B cell (primary cell): ENCODE measurements around the gene CD151. TPM values are rescaled to one million over a fixed set of nuclear protein-coding genes. Genes with fewer than 3 reads are reported as not detected.

ENCODE experiments used
- ATAC-seq: fragments of 200-7000 bp; cut with Tn5 transposase; one replicate; pipeline ENCODE4 v1.10.0; 2021; ENCODE audit warnings: low read depth, mild to moderate bottlenecking, moderate number of reproducible peaks, moderate library complexity
- CTCF ChIA-PET: fragments of 350-600 bp; sonication (Branson Sonifier 250); formaldehyde crosslinking; loops from one replicate; lab custom pipeline; 2021; ENCODE audit warnings: antibody characterized with exemption, inconsistent platforms; lab: Charles Lee
- POLR2A ChIA-PET: fragments of 350-600 bp; sonication (Branson Sonifier 250); formaldehyde crosslinking; loops from one replicate; lab custom pipeline; 2021; ENCODE audit warnings: antibody characterized with exemption; lab: Charles Lee
- DNase-seq: peaks from one replicate; pipeline ENCODE4 v3.0.0; 2013
- H2AFZ ChIP-seq: 2 replicates; pipeline ENCODE4 v1.6.1; 2012; ENCODE audit warnings: mild to moderate bottlenecking, low read depth, low read length; ENCODE audit not compliant: insufficient read depth, poor library complexity, severe bottlenecking
- H3K27ac ChIP-seq, 2 donors: 1 replicate in 1 of 2; 2 replicates in 1 of 2; pipeline ENCODE4 v1.5.1; 2012 to 2013; ENCODE audit warnings: low read length in 2 of 2, mild to moderate bottlenecking in 2 of 2, moderate library complexity in 1 of 2
- H3K27me3 ChIP-seq, 4 experiments: fragments of 200-600 bp in 1 of 4; sonication (generic) in 1 of 4; replicated peaks in 1 of 4; 1 replicate in 2 of 4; 2 replicates in 2 of 4; pipeline versions ENCODE4 v1.6.1 to v1.7.0; 2013 to 2016; ENCODE audit warnings: low read length in 3 of 4, mild to moderate bottlenecking in 2 of 4, mixed read lengths in 1 of 4, moderate library complexity in 1 of 4; ENCODE audit not compliant: insufficient read depth in 4 of 4, control insufficient read depth in 3 of 4; ENCODE audit errors: control extremely low read depth in 1 of 4
- H3K36me3 ChIP-seq, 2 experiments: replicated peaks in 1 of 2; 1 replicate in 1 of 2; 2 replicates in 1 of 2; pipeline versions ENCODE4 v1.6.1 to v1.7.1; 2013; ENCODE audit warnings: low read length in 1 of 2; ENCODE audit not compliant: insufficient read depth in 2 of 2, control insufficient read depth in 1 of 2; ENCODE audit errors: control extremely low read depth in 1 of 2, extremely low read depth in 1 of 2
- H3K4me1 ChIP-seq, 2 donors: fragments of 200-600 bp in 1 of 2; sonication (generic) in 1 of 2; 1 replicate in 1 of 2; 2 replicates in 1 of 2; pipeline versions ENCODE4 v1.5.1 to v1.6.1; 2013 to 2017; ENCODE audit warnings: low read length in 2 of 2; ENCODE audit not compliant: control insufficient read depth in 2 of 2, insufficient read depth in 2 of 2
- H3K4me2 ChIP-seq: replicated peaks from 2 replicates; pipeline ENCODE3; 2012; ENCODE audit warnings: mild to moderate bottlenecking, low read depth, low read length; ENCODE audit not compliant: poor library complexity, severe bottlenecking
- H3K4me3 ChIP-seq, 5 experiments: fragments of 200-600 bp in 1 of 5; sonication (generic) in 1 of 5; 1 replicate in 3 of 5; 2 replicates in 2 of 5; pipeline versions ENCODE4 v1.5.1 to v1.7.0; 2011 to 2016; ENCODE audit warnings: low read length in 4 of 5, mild to moderate bottlenecking in 4 of 5, low read depth in 2 of 5, control low read depth in 1 of 5, moderate library complexity in 1 of 5; ENCODE audit not compliant: insufficient read depth in 1 of 5; ENCODE audit errors: control extremely low read depth in 1 of 5, extremely low read depth in 1 of 5
- H3K79me2 ChIP-seq: fragments of 200-600 bp; sonication (generic); one replicate; pipeline ENCODE4 v1.6.0; 2016; ENCODE audit warnings: low read length; ENCODE audit not compliant: control insufficient read depth, insufficient read depth
- H3K9ac ChIP-seq: fragments of 200-600 bp; sonication (generic); 2 replicates; pipeline ENCODE4 v1.6.1; 2017; ENCODE audit warnings: mild to moderate bottlenecking, low read length, moderate library complexity
- H3K9me3 ChIP-seq, 3 donors: one replicate each; pipeline versions ENCODE4 v1.6.1 to v1.7.1; 2013; ENCODE audit warnings: low read length in 2 of 3; ENCODE audit not compliant: control insufficient read depth in 2 of 3, insufficient read depth in 1 of 3; ENCODE audit errors: control extremely low read depth in 1 of 3
- H4K20me1 ChIP-seq: 2 replicates; pipeline ENCODE4 v1.6.0; 2012; ENCODE audit warnings: mild to moderate bottlenecking, low read length; ENCODE audit not compliant: insufficient read depth, control insufficient read depth, poor library complexity, severe bottlenecking
- H3K27ac Mint-ChIP-seq: one replicate; pipeline ENCODE4 v1.8.0; 2021; ENCODE audit warnings: mixed read lengths
- H3K27me3 Mint-ChIP-seq: one replicate; pipeline ENCODE4 v1.8.0; 2021; ENCODE audit warnings: mixed read lengths
- H3K4me1 Mint-ChIP-seq: one replicate; pipeline ENCODE4 v1.8.0; 2021; ENCODE audit warnings: mixed read lengths
- H3K4me3 Mint-ChIP-seq: one replicate; pipeline ENCODE4 v1.8.0; 2021; ENCODE audit warnings: mixed read lengths
- H3K9me3 Mint-ChIP-seq: one replicate; pipeline ENCODE4 v1.8.0; 2022; ENCODE audit warnings: mixed read lengths; ENCODE audit not compliant: insufficient read depth
- CTCF ChIP-seq: fragments of 200-600 bp; IDR thresholded peaks from one replicate; pipeline ENCODE4 v1.8.0; 2022; ENCODE audit warnings: antibody characterized with exemption, mild to moderate bottlenecking
- EZH2 ChIP-seq: IDR thresholded peaks from 2 replicates; pipeline ENCODE4 v1.6.1; 2012; ENCODE audit warnings: borderline replicate concordance, low read depth, mild to moderate bottlenecking, moderate library complexity, low read length; ENCODE audit not compliant: insufficient read depth, poor library complexity, severe bottlenecking
- WGBS: methylation state at CpG from one replicate; pipeline ENCODE4 v1.1.5; 2013; ENCODE audit warnings: missing lambda C conversion rate; ENCODE audit not compliant: insufficient coverage; 5-methylcytosine and 5-hydroxymethylcytosine counted together
- intact Hi-C: fragments of 100-400 bp; cut with micrococcal nuclease; formaldehyde crosslinking; loops from one replicate; pipeline ENCODE4 v1.10.0; 2022
- polyA plus RNA-seq: library from polyadenylated mRNA; depleted of rRNA; stranded (reverse); fragments of >200 nt; gene quantifications from 2 replicates; pipeline ENCODE4 v1.2.3, GENCODE V29; 2012
- total RNA-seq, 2 donors: library from RNA; stranded (reverse); fragments of 120-200 nt in 1 of 2; gene quantifications; 1 replicate in 1 of 2; 2 replicates in 1 of 2; pipeline versions ENCODE4 v1.2.3 to v1.2.4, GENCODE V29; 2013 to 2022

CD151 gene
- total and polyA plus RNA-seq, 2 donors (not counting 1 experiment from before 2014, with no cell fraction given): 24.4 to 25.5 TPM

GRCh38 chr11:796565-797295, 36.0 kb upstream of the CD151 start:
- intact Hi-C loops: loop anchor here (1.0 to 10.0 kb wide), 8 partner anchors 9 to 589 kb away; partner anchors contain the start of genes BET1L, GATD1, HRAS and LRRC56
- ATAC-seq (no peak), DNase-seq (no peak)
- Histone ChIP-seq H3K4me2 (peak overlapping the region; percentile 99), H3K79me2 (peaks cover 61% of the 10 kb centered on the region), H2AFZ (peak overlapping the region; percentile 87), H3K9ac (peak overlapping the region; percentile 89), H4K20me1 (peaks cover 65% of the 10 kb centered on the region), H3K27me3 (no peaks in the 10 kb centered on the region), H3K27ac (peak overlapping the region; percentile 83 to 93), H3K36me3 (peaks cover 0 to 11% of the 10 kb centered on the region in 2 experiments), H3K4me1 (peaks cover 17 to 35% of the 10 kb centered on the region in 2 donors), H3K9me3 (no peaks in the 10 kb centered on the region), H3K4me3 (peak overlapping the region in 4 of 5 experiments; percentile 91 to 95 (median 94))
- POLR2A ChIA-PET: interaction anchor here (0.5 to 2.8 kb wide), 10 partner anchors 8 to 260 kb away, joined by 3 to 13 read pairs (median 6); partner anchors contain the start of genes CD151, LRRC56 and RPLP2
- Mint-ChIP-seq H3K27me3 (no peaks in the 10 kb centered on the region), H3K4me3 (peak overlapping the region; percentile 95), H3K9me3 (no peaks in the 10 kb centered on the region), H3K27ac (peak overlapping the region; percentile 92), H3K4me1 (peaks cover 20% of the 10 kb centered on the region)
- WGBS: 27% methylated on average over 18 of the region's 18 CpGs
- TF ChIP-seq EZH2 (no peak), CTCF (no peak)
- CTCF ChIA-PET: interaction anchor here (1.2 to 1.8 kb wide), 6 partner anchors 9 to 71 kb away, joined by 3 to 5 read pairs (median 4); partner anchors contain the start of gene PNPLA2
